Keratinocyte (primary cell): Measurements from ENCODE around the gene ANO9. TPM values are rescaled to one million over a fixed set of nuclear protein-coding genes. Genes with fewer than 3 reads are reported as not detected.

Experiments
- DNase-seq: peaks from one replicate; pipeline ENCODE4 v3.0.0-alpha.2; 2011; ENCODE audit warnings: low read depth, missing footprints, low spot score
- FAIRE-seq: peaks from 2 replicates; lab custom pipeline; 2011; peaks lifted over from hg19 to GRCh38; lab: Jason Lieb, UNC
- H2AFZ ChIP-seq: 2 replicates; pipeline ENCODE4 v1.6.0; 2012; ENCODE audit warnings: low read length, control low read depth, inconsistent platforms; ENCODE audit not compliant: control insufficient read depth
- H3K27ac ChIP-seq: 2 replicates; pipeline ENCODE4 v1.5.1; 2011; ENCODE audit warnings: low read length; ENCODE audit not compliant: control insufficient read depth, insufficient read depth
- H3K27me3 ChIP-seq: 3 replicates; pipeline ENCODE4 v1.6.0; 2011; ENCODE audit warnings: low read length; ENCODE audit not compliant: control insufficient read depth, insufficient read depth; ENCODE audit errors: extremely low read depth
- H3K36me3 ChIP-seq, 2 experiments: 2 replicates in 1 of 2; 3 replicates in 1 of 2; pipeline ENCODE4 v1.5.1; 2011; ENCODE audit warnings: low read length in 2 of 2, mild to moderate bottlenecking in 1 of 2; ENCODE audit not compliant: control insufficient read depth in 2 of 2, insufficient read depth in 2 of 2; ENCODE audit errors: extremely low read depth in 1 of 2
- H3K4me1 ChIP-seq: 3 replicates; pipeline ENCODE4 v1.5.1; 2011; ENCODE audit warnings: low read length; ENCODE audit not compliant: control insufficient read depth, insufficient read depth; ENCODE audit errors: extremely low read depth
- H3K4me2 ChIP-seq: 3 replicates; pipeline ENCODE4 v1.6.0; 2011; ENCODE audit warnings: low read depth, low read length; ENCODE audit not compliant: control insufficient read depth, insufficient read depth; ENCODE audit errors: extremely low read depth
- H3K4me3 ChIP-seq, 3 experiments: fragments of 200-600 bp in 1 of 3; sonication (generic) in 1 of 3; 2 replicates in 2 of 3; 3 replicates in 1 of 3; pipeline ENCODE4 v1.5.1; 2011 to 2016; ENCODE audit warnings: low read length in 3 of 3, mild to moderate bottlenecking in 3 of 3, control low read depth in 2 of 3, inconsistent platforms in 1 of 3, low read depth in 1 of 3, mixed read lengths in 1 of 3, mixed run types in 1 of 3, moderate library complexity in 1 of 3; ENCODE audit not compliant: control insufficient read depth in 2 of 3, insufficient read depth in 2 of 3; ENCODE audit errors: extremely low read depth in 1 of 3
- H3K79me2 ChIP-seq: 2 replicates; pipeline ENCODE4 v1.6.0; 2012; ENCODE audit warnings: low read length; ENCODE audit not compliant: control insufficient read depth, insufficient read depth
- H3K9ac ChIP-seq: 3 replicates; pipeline ENCODE4 v1.6.0; 2011; ENCODE audit warnings: low read length; ENCODE audit not compliant: control insufficient read depth, insufficient read depth; ENCODE audit errors: extremely low read depth
- H3K9me1 ChIP-seq: 3 replicates; pipeline ENCODE4 v1.6.0; 2011; ENCODE audit warnings: low read length; ENCODE audit not compliant: control insufficient read depth, insufficient read depth; ENCODE audit errors: extremely low read depth
- H3K9me3 ChIP-seq: 2 replicates; pipeline ENCODE4 v1.5.1; 2012; ENCODE audit warnings: low read depth, low read length; ENCODE audit not compliant: control insufficient read depth
- H4K20me1 ChIP-seq: 3 replicates; pipeline ENCODE4 v1.6.0; 2011; ENCODE audit warnings: low read length; ENCODE audit not compliant: control insufficient read depth, insufficient read depth; ENCODE audit errors: extremely low read depth
- CTCF ChIP-seq, 3 experiments: IDR thresholded peaks in 1 of 3; conservative IDR thresholded peaks in 1 of 3; optimal IDR thresholded peaks in 1 of 3; 2 replicates in 2 of 3; 3 replicates in 1 of 3; pipeline versions ENCODE3 to v1.5.1; 2011; ENCODE audit warnings: low read length in 3 of 3, mild to moderate bottlenecking in 3 of 3, moderate library complexity in 2 of 3, control low read depth in 1 of 3, inconsistent platforms in 1 of 3; ENCODE audit not compliant: insufficient read depth in 2 of 3; ENCODE audit errors: extremely low read depth in 1 of 3
- EZH2 ChIP-seq: IDR thresholded peaks from one replicate; pipeline ENCODE4 v1.6.1; 2012; ENCODE audit warnings: inconsistent platforms, mild to moderate bottlenecking, low read length, moderate library complexity
- dilution Hi-C: fragments of 300-500 bp; cut with MboI; formaldehyde crosslinking; loops from one replicate; pipeline ENCODE4 v1.7.0; 2020; ENCODE audit warnings: low sequenced_read_pairs; ENCODE audit not compliant: extremely low pct_ligation_motif_present
- polyA plus RNA-seq, 5 experiments: library from polyadenylated mRNA; depleted of rRNA in 3 of 5; stranded (reverse) in 3 of 5; stranded (forward) in 1 of 5; unstranded in 1 of 5; fragments of >200 nt; gene quantifications; 1 replicate in 1 of 5; 2 replicates in 3 of 5; 3 replicates in 1 of 5; pipeline versions ENCODE4 v1.2.1 to v1.2.3, GENCODE V29; 2011 to 2012; ENCODE audit warnings: missing spikeins in 2 of 5, low read depth in 1 of 5, low replicate concordance in 1 of 5

Gene ANO9
- polyA plus RNA-seq, 1 donor (not counting 4 experiments of a cell fraction or from before 2014, with no cell fraction given) = 16.1 TPM

GRCh38 chr11:455566-456147, 13.8 kb upstream of the ANO9 start:
- dilution Hi-C loops = no loop called here
- H3K9me1 ChIP-seq = no peaks in the 10 kb centered on the region
- no peak overlapping the region for H2AFZ ChIP-seq
- TF ChIP-seq EZH2 (no peak), CTCF (optimal IDR thresholded peaks at IDR 0.05 in 1 of 3, IDR thresholded peaks at IDR 0.05 in 1 of 3, conservative IDR thresholded peaks at IDR 0.05 in 1 of 3; ENCODE audit: extremely low read depth in 1 of 3, insufficient read depth in 2 of 3, low read length in 3 of 3) (no peak)
- H4K20me1 ChIP-seq = no peaks in the 10 kb centered on the region
- DNase-seq = no peak
- peaks cover 18 to 37% of the 10 kb centered on the region in 2 experiments for H3K36me3 ChIP-seq
- no peak overlapping the region for H3K4me3 ChIP-seq
- no peak overlapping the region for H3K27ac ChIP-seq
- peaks cover 21% of the 10 kb centered on the region for H3K4me1 ChIP-seq
- no peak overlapping the region for H3K4me2 ChIP-seq
- no peak for FAIRE-seq
- H3K27me3 ChIP-seq = no peaks in the 10 kb centered on the region
- peaks cover 79% of the 10 kb centered on the region for H3K79me2 ChIP-seq
- no peaks in the 10 kb centered on the region for H3K9me3 ChIP-seq
- H3K9ac ChIP-seq = no peak overlapping the region

- dilution Hi-C loops = no loop called here
Observed at GRCh38 chr11:454801-455565, 13.2 kb upstream of the ANO9 start.

More at GRCh38 chr11:454801-455565, 13.2 kb upstream of the ANO9 start:
- TF ChIP-seq EZH2 (no peak), CTCF (optimal IDR thresholded peaks at IDR 0.05 in 1 of 3, IDR thresholded peaks at IDR 0.05 in 1 of 3, conservative IDR thresholded peaks at IDR 0.05 in 1 of 3; ENCODE audit: extremely low read depth in 1 of 3, insufficient read depth in 2 of 3, low read length in 3 of 3) (no peak)
- FAIRE-seq = no peak
- H3K9me1 ChIP-seq = no peaks in the 10 kb centered on the region
- H3K27ac ChIP-seq = no peak overlapping the region
- no peak for DNase-seq
- peaks cover 14% of the 10 kb centered on the region for H3K4me1 ChIP-seq
- H3K4me3 ChIP-seq = no peak overlapping the region
- H3K4me2 ChIP-seq = no peak overlapping the region
- H3K9me3 ChIP-seq = no peaks in the 10 kb centered on the region
- H3K9ac ChIP-seq = no peak overlapping the region
- peaks cover 84% of the 10 kb centered on the region for H3K79me2 ChIP-seq
- H2AFZ ChIP-seq = no peak overlapping the region
- no peaks in the 10 kb centered on the region for H4K20me1 ChIP-seq
- H3K27me3 ChIP-seq = no peaks in the 10 kb centered on the region
- H3K36me3 ChIP-seq = peaks cover 18 to 34% of the 10 kb centered on the region in 2 experiments
